GM13976 (cell line): ENCODE data around the gene HERC2.

Experiments
- DNase-seq: peaks from one replicate; pipeline ENCODE4 v3.0.0; 2012; ENCODE audit warnings: low spot score
- CTCF ChIP-seq: IDR thresholded peaks from 2 replicates; pipeline ENCODE4 v1.5.1; 2012; ENCODE audit warnings: borderline replicate concordance, mild to moderate bottlenecking; ENCODE audit not compliant: insufficient read depth; ENCODE audit errors: extremely low read depth, missing control alignments, control extremely low read depth
- in situ Hi-C: fragments of 300-500 bp; cut with MboI; formaldehyde crosslinking; loops from one replicate; pipeline ENCODE4 v1.12.0; 2022; ENCODE audit warnings: low sequenced_read_pairs, mixed read lengths, inconsistent platforms; ENCODE audit not compliant: unreplicated experiment

The HERC2 gene

GRCh38 chr15:28082891-28083684 lies 238.9 kb downstream of the HERC2 start:
- in situ Hi-C loops: no loop called here
- TF ChIP-seq CTCF: no peak
- no peak for DNase-seq

- in situ Hi-C loops: no loop called here
- DNase-seq: no peak
- TF ChIP-seq CTCF: no peak
Observed at GRCh38 chr15:28081594-28081993, 240.4 kb downstream of the HERC2 start.

- in situ Hi-C loops: no loop called here
- DNase-seq: no peak
- no peak for TF ChIP-seq CTCF
Observed at GRCh38 chr15:28080386-28080785, 241.6 kb downstream of the HERC2 start.

GRCh38 chr15:28079313-28079969 lies 242.5 kb downstream of the HERC2 start:
- in situ Hi-C loops: no loop called here
- DNase-seq: no peak
- no peak for TF ChIP-seq CTCF

- in situ Hi-C loops: no loop called here
- DNase-seq: no peak
- no peak for TF ChIP-seq CTCF
Observed at GRCh38 chr15:28078191-28078719, 243.7 kb downstream of the HERC2 start.

GRCh38 chr15:28075573-28075972 lies 246.4 kb downstream of the HERC2 start:
- no peak for DNase-seq
- no peak for TF ChIP-seq CTCF
- in situ Hi-C loops: no loop called here
